ENCODE data around the gene CCZ1B.
"Not testable (repeated sequence)": the region's sequence is repeated elsewhere in the genome, so short reads cannot be mapped to it uniquely, and the experiment has no call there.

- TF ChIP-seq POLR2A, CTCF, POLR2AphosphoS5 (IDR thresholded peaks at IDR 0.05): not testable (repeated sequence)
Observed at GRCh38 chr7:6807959-6808358, 18.1 kb downstream of the CCZ1B start.
